HUES64 (cell line): ENCODE data around the gene PLEKHG4B.
"Not testable (repeated sequence)": the region's sequence is repeated elsewhere in the genome, so short reads cannot be mapped to it uniquely, and the experiment has no call there.

Source experiments
- H3K27ac ChIP-seq: 2 replicates; pipeline ENCODE4 v1.7.0; 2013; ENCODE audit warnings: low read depth, low read length, inconsistent platforms
- H3K27me3 ChIP-seq: 2 replicates; pipeline ENCODE4 v1.6.1; 2013; ENCODE audit warnings: mild to moderate bottlenecking, low read length; ENCODE audit not compliant: insufficient read depth
- H3K36me3 ChIP-seq: 2 replicates; pipeline ENCODE4 v1.6.1; 2013; ENCODE audit warnings: mild to moderate bottlenecking, low read length; ENCODE audit not compliant: insufficient read depth
- H3K4me1 ChIP-seq: 2 replicates; pipeline ENCODE4 v1.6.1; 2013; ENCODE audit warnings: mild to moderate bottlenecking, low read length, moderate library complexity; ENCODE audit not compliant: insufficient read depth
- H3K4me3 ChIP-seq: 2 replicates; pipeline ENCODE4 v1.5.1; 2013; ENCODE audit warnings: mild to moderate bottlenecking, low read length, moderate library complexity
- H3K9ac ChIP-seq: 2 replicates; pipeline ENCODE4 v1.6.1; 2013; ENCODE audit warnings: mild to moderate bottlenecking, low read depth, low read length
- H3K9me3 ChIP-seq: 2 replicates; pipeline ENCODE4 v1.6.1; 2013; ENCODE audit warnings: low read depth, low read length; ENCODE audit not compliant: insufficient read depth
- WGBS: fragments of 150-250, 120-280 bp; methylation state at CpG from one replicate; pipeline ENCODE4 v1.1.7; 2013; ENCODE audit warnings: missing lambda C conversion rate; 5-methylcytosine and 5-hydroxymethylcytosine counted together

Gene PLEKHG4B

DNA sequence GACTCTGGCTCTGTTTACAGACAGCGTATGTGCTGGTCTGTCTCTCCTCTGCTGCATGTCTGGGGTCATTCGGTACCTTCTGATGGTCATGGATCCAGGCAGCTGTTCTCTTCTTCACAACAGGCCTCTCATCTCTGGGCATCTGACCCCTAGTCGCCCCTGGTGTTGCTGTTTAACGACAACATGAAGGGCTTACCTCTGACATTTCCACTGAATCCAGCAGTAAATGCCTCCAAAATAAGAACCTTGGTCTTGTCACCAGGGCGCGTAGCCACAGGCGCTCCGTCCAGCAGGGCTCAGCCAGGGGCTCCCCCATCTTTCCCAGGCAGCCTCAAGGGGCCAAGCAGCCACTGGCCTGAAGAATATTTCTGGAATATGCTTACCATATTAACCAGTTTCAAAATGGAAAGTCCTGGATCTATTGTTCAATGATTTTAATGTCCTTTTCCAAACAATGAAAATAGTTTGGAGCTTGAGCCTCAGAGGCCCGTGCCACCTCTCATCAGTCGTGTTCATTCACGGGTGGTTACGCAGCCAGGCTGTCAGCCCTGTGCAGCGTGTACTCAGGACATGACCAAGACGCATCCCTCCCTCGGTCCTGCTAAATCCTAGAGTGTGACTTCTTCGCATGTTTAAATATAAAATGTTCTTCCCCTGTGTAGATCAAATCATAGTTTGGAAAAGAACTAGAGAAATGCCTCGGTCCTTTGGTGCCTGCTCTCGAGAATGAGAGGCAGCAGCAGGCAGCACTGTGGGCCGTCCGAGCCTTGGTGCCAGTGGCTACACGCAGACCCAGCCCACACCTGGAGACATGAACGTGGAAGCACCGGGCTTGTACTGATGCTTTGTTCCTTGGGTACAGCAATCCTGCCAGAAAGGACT is 69.2 kb downstream of the PLEKHG4B start:
- Histone ChIP-seq H3K4me3 (no peak overlapping the region), H3K4me1 (no peaks in the 10 kb centered on the region), H3K9ac (no peak overlapping the region), H3K27me3 (no peaks in the 10 kb centered on the region), H3K27ac (no peak overlapping the region), H3K36me3 (peaks cover 69% of the 10 kb centered on the region), H3K9me3 (no peaks in the 10 kb centered on the region)
- 96% methylated on average over 23 of the region's 23 CpGs for WGBS

DNA sequence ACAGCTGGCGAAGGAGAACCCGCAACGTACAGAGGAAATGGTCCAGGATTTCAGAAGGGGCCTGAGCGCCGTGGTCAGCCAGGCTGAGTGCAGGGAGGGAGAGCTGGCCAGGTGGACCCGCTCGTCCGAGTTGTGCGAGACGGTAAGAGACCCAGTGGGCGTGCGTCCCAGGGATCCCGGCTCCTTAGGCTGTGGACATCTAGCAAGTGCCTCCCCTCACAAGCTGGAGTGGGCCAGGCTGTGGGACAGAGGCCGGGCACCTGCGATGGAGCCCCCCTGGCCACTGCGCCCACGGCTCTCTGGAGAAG is 69.8 kb downstream of the PLEKHG4B start:
- Histone ChIP-seq H3K4me3 (no peak overlapping the region), H3K4me1 (no peaks in the 10 kb centered on the region), H3K9ac (no peak overlapping the region), H3K27ac (no peak overlapping the region), H3K27me3 (no peaks in the 10 kb centered on the region), H3K36me3 (peaks cover 63% of the 10 kb centered on the region), H3K9me3 (no peaks in the 10 kb centered on the region)
- 96% methylated on average over 17 of the region's 17 CpGs for WGBS

DNA sequence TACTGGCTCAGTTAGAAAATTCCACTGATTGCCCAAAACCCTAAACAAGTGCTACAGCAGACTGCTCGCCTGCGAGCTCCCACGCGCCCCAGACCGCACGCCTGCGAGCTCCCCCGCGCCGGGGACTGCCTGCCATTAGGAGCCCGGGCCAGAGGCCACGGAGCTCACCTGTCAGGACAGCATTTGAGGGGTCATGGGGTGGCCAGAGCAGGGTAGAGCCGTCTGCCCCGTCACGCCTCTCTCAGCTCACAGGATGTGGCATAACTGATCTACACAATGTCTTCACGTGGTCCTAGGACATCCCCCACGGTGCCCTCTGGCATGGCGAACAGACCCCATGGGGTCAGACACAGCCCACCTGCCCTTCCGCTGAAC is 70.2 kb downstream of the PLEKHG4B start:
- no peaks in the 10 kb centered on the region for H3K4me1 ChIP-seq
- 93% methylated on average over 19 of the region's 19 CpGs for whole genome bisulfite sequencing
- no peak overlapping the region for H3K4me3 ChIP-seq
- H3K9ac ChIP-seq = no peak overlapping the region
- no peaks in the 10 kb centered on the region for H3K27me3 ChIP-seq
- no peak overlapping the region for H3K27ac ChIP-seq
- H3K9me3 ChIP-seq = no peaks in the 10 kb centered on the region
- H3K36me3 ChIP-seq = peaks cover 59% of the 10 kb centered on the region

DNA sequence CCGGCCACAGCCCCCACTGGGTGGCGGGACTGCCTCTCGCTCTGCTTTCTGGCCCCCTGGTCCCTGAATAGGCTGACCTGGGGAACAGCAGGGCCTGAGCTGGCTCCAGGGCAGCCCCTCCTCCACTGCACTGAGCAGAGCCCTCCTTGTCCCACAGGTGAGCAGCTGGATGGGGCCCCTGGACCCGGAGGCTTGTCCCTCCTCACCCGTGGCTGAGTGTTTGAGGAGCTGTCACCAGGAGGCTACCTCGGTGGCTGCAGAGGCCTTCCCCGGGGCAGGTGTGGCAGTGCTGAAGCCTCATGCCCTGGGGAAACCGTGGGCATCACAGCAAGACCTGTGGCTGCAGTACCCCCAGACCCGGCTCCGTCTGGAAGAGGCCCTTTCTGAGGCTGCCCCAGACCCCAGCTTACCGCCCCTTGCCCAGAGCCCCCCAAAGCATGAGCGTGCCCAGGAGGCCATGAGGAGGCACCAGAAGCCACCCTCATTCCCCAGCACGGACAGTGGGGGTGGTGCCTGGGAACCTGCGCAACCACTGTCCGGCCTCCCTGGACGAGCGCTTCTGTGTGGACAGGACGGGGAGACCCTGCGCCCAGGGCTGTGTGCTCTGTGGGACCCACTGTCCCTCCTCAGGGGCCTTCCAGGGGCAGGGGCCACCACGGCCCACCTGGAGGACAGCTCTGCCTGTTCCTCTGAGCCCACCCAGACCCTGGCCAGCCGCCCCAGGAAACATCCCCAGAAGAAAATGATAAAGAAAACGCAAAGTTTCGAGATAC is 70.8 kb downstream of the PLEKHG4B start:
- no peak overlapping the region for H3K9ac ChIP-seq
- 91% methylated on average over 23 of the region's 23 CpGs for WGBS
- H3K36me3 ChIP-seq = peaks cover 53% of the 10 kb centered on the region
- H3K4me1 ChIP-seq = no peaks in the 10 kb centered on the region
- no peak overlapping the region for H3K4me3 ChIP-seq
- H3K9me3 ChIP-seq = no peaks in the 10 kb centered on the region
- no peak overlapping the region for H3K27ac ChIP-seq
- H3K27me3 ChIP-seq = no peaks in the 10 kb centered on the region

DNA sequence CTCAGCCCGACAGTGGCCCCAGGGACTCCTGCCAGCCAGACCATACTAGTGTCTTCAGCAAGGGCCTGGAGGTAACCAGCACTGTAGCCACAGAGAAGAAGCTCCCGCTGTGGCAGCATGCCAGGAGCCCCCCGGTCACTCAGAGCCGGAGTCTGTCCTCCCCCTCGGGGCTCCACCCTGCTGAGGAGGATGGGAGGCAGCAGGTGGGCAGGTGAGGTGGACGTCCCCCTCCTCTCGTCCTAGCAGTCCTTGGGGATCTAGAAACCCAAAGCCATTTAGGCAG is 71.3 kb downstream of the PLEKHG4B start:
- Histone ChIP-seq H3K9ac (no peak overlapping the region), H3K27ac (no peak overlapping the region), H3K9me3 (no peaks in the 10 kb centered on the region), H3K36me3 (peaks cover 51% of the 10 kb centered on the region), H3K27me3 (no peaks in the 10 kb centered on the region), H3K4me3 (no peak overlapping the region), H3K4me1 (no peaks in the 10 kb centered on the region)
- WGBS = 93% methylated on average over 7 of the region's 7 CpGs

DNA sequence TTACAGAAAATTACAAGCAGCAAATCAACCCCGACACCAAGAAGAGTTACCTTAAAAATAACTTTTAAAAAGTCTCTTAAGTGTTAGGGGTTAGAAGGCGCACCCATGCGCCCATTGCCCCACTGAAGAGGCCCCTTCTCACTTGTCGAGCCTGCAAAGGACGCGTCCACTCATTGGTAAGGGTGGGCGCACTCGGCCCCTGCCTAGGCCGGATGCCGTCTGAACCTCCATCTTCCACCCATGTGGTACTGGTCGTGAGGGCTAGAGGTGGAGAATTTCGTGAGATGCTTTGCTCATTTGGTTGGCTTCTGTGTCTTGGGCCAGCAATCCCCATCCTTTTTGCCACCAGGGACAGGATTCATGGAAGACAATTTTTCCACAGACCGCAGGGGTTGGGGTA is 71.9 kb downstream of the PLEKHG4B start:
- WGBS = 85% methylated on average over 13 of the region's 13 CpGs
- Histone ChIP-seq H3K4me1 (no peaks in the 10 kb centered on the region), H3K4me3 (no peak overlapping the region), H3K27ac (no peak overlapping the region), H3K9me3 (no peaks in the 10 kb centered on the region), H3K9ac (no peak overlapping the region), H3K27me3 (no peaks in the 10 kb centered on the region), H3K36me3 (peaks cover 47% of the 10 kb centered on the region)

DNA sequence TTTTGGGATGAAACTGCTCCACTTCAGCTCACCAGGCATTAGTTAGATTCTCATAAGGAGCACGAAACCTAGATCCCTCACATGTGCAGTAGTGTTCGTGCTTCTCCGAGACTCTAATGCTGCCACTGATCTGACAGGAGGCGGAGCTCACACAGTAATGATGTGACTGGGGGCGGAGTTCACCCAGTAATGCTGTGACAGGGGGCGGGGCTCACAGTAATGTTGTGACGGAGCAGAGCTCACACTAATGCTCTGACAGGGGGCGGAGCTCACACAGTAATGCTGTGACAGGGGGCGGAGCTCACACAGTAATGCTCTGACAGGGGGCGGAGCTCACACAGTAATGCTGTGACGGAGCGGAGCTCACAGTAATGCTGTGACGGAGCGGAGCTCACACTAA is 72.3 kb downstream of the PLEKHG4B start:
- no peak overlapping the region for H3K27ac ChIP-seq
- no peaks in the 10 kb centered on the region for H3K9me3 ChIP-seq
- H3K4me3 ChIP-seq = no peak overlapping the region
- no peak overlapping the region for H3K9ac ChIP-seq
- WGBS = 77% methylated on average over 14 of the region's 14 CpGs
- no peaks in the 10 kb centered on the region for H3K27me3 ChIP-seq
- peaks cover 44% of the 10 kb centered on the region for H3K36me3 ChIP-seq
- H3K4me1 ChIP-seq = no peaks in the 10 kb centered on the region

DNA sequence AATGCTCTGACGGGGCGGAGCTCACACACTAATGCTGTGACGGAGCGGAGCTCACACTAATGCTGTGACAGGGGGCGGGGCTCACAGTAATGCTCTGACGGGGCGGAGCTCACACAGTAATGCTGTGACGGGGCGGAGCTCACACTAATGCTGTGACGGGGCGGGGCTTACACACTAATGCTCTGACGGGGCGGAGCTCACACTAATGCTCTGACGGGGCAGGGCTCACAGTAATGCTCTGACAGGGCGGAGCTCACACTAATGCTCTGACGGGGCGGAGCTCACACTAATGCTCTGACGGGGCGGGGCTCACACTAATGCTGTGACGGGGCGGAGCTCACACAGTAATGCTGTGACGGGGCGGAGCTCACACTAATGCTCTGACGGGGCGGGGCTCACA is 72.8 kb downstream of the PLEKHG4B start:
- not testable (repeated sequence) for H3K27ac ChIP-seq, H3K9me3 ChIP-seq, H3K4me3 ChIP-seq, H3K4me1 ChIP-seq, H3K9ac ChIP-seq, H3K27me3 ChIP-seq
- 89% methylated on average over 25 of the region's 25 CpGs for WGBS
- H3K36me3 ChIP-seq = peaks cover 40% of the 10 kb centered on the region

DNA sequence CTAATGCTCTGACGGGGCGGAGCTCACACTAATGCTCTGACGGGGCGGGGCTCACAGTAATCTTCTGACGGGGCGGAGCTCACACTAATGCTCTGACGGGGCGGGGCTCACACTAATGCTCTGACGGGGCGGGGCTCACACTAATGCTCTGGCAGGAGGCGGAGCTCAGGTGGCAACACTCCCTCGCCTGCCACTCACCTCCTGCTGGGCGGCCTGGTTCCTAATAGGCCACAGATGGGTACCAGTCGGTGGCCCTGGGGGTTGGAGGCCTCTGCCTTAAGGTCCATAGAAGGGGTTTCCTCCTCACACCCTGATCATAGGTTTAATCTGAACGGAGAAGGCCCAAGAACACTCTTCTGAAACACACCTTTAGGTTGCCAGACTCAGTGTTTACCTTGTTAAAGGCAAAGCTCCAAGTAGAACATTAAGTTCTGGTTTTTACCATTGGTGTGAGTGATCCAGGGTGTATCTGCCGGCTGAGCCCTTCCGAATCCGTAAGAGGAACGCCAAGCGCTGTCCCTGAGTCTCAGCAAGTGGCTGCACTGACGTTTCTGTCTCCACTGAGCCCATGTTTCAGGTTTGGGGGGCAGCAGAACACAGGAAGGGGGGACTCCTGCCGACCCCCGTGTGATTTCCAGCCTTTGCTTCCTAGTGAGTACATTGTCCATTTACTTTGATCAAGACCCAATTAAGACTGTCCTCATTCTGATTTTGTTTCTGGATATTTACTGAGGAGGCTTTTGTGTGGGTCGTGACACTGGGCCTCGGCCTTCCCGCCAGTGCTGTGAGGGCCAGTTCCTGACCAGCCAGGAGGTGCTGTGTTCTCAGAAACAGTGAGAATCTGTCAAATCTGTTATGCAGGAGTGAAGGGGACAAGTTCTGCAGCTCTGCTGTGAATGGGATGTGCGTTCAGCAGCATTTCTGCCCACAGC is 74.7 kb downstream of the PLEKHG4B start:
- no peaks in the 10 kb centered on the region for H3K9me3 ChIP-seq
- no peak overlapping the region for H3K4me3 ChIP-seq
- H3K27me3 ChIP-seq = no peaks in the 10 kb centered on the region
- peaks cover 38% of the 10 kb centered on the region for H3K36me3 ChIP-seq
- WGBS = 90% methylated on average over 27 of the region's 27 CpGs
- no peaks in the 10 kb centered on the region for H3K4me1 ChIP-seq
- no peak overlapping the region for H3K27ac ChIP-seq
- H3K9ac ChIP-seq = no peak overlapping the region

DNA sequence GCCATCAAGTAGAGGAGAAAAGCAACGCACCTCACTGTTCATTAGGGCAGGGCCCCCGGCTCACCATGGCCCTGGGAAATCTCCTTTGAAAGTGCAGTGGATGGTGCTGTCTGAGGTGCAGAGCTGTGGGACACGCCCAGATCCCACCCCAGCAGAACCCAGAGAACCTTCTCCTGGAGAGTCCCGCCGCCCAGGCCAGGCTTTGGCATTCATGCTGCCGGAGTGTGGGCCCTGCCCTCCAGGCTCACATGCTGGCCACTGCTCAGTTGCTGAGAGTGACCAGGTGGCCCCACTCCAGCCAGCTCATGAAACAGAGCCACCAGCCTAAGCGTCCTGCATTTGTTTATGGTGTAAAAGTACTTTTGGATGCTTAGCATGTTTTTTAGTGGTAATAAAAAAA is 75.5 kb downstream of the PLEKHG4B start:
- H3K9me3 ChIP-seq = no peaks in the 10 kb centered on the region
- no peaks in the 10 kb centered on the region for H3K27me3 ChIP-seq
- no peaks in the 10 kb centered on the region for H3K4me1 ChIP-seq
- no peak overlapping the region for H3K27ac ChIP-seq
- no peak overlapping the region for H3K9ac ChIP-seq
- no peak overlapping the region for H3K4me3 ChIP-seq
- 84% methylated on average over 7 of the region's 7 CpGs for WGBS
- peaks cover 36% of the 10 kb centered on the region for H3K36me3 ChIP-seq
